G401 (cell line): Measurements from ENCODE around the gene CCDC184. TPM values are rescaled to one million over a fixed set of nuclear protein-coding genes. Genes with fewer than 3 reads are reported as not detected.

Source experiments
- DNase-seq: peaks from one replicate; pipeline ENCODE4 v3.0.0-alpha.2; 2015; ENCODE audit warnings: low spot score
- in situ Hi-C: cut with HindIII; loops from 2 replicates; pipeline ENCODE4 v1.10.0; 2016; ENCODE audit warnings: low sequenced_read_pairs, mixed read lengths
- total RNA-seq: library from RNA; depleted of rRNA; stranded (reverse); fragments of >200 nt; shearing (Covaris generic); gene quantifications from 2 replicates; pipeline ENCODE4 v1.2.3, GENCODE V29; 2014

Gene CCDC184
- total RNA-seq, 1 experiment from 2014 or later: 0.03 TPM

- DNase-seq: no peak
- in situ Hi-C loops: no loop called here
Observed at GRCh38 chr12:48175613-48176416, 7.6 kb upstream of the CCDC184 start.

DNA sequence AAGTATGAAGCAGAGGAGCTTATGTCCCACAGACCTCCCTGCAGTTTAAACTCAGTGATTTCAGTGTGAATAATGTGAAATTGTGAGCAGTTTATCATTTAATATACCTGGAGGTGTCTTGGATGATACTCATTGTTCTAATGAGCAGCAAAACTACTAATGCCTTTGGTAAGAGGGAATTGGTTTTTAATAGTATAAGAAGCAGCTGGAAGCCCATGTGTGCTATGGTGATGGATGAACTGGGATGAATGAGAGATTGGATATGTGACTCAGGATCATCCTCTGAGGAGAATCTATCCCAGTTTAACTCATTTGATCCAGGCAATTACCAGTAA, 7.1 kb upstream of the CCDC184 start:
- no peak for DNase-seq
- in situ Hi-C loops: no loop called here

DNA sequence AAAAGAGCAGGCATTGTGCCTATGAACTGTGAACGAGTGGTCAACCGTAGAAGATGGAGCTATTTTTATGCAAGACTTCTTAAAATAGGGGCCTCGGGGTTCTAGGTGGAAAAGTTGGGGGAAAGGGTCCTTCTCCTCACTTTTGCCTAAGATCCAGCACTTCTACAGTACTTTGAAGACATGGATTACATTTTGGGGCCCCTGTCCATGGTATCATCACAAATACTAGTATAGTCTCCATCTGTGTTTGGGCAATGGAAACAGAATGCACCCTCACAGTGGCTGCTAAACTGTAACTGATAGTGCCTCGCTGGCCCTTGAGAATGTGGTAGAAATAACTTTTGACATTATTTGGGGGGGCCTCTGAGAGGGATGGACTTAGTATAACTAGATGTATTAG, 5.5 kb upstream of the CCDC184 start:
- no peak for DNase-seq
- in situ Hi-C loops: no loop called here

DNA sequence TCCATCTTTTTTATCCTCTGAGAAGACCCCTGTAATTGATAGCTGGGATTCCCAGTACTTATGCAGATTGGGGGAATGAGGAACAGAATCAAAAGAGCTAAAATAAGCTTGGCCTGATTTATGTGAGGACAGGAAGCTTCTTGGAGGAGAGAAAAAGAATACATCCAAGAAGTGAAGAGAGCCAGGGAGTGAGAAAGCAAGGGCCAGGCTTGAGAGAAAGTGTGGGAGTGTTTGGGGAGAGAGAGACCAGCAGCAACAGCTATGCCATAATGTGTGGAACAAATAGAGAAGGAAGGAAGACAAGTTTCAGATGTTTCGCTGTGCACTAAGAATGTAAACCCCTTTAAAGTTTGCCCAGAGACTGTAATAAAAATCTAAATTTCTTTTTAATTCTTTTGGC, 4.0 kb upstream of the CCDC184 start:
- in situ Hi-C loops: no loop called here
- DNase-seq: no peak

DNA sequence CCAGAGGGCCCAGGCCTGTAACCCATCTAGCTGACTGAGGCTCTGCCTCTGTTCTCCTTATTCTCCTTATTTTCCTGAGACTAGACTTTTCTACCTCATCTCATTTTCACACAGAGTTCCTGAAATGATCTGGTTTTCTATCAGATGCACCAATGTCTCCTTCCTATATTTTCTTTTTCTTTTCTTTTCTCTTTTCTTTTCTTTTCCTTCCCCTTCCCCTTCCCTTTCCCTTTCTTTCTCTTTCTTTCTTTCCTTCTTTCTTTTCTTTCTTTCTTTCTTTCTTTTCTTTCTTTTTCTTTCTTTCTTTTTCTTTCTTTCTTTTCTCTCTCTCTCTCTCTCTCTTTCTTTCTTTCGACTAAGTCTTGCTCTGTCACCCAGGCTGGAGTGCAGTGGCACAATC, 3.0 kb upstream of the CCDC184 start:
- DNase-seq: no peak
- in situ Hi-C loops: no loop called here

DNA sequence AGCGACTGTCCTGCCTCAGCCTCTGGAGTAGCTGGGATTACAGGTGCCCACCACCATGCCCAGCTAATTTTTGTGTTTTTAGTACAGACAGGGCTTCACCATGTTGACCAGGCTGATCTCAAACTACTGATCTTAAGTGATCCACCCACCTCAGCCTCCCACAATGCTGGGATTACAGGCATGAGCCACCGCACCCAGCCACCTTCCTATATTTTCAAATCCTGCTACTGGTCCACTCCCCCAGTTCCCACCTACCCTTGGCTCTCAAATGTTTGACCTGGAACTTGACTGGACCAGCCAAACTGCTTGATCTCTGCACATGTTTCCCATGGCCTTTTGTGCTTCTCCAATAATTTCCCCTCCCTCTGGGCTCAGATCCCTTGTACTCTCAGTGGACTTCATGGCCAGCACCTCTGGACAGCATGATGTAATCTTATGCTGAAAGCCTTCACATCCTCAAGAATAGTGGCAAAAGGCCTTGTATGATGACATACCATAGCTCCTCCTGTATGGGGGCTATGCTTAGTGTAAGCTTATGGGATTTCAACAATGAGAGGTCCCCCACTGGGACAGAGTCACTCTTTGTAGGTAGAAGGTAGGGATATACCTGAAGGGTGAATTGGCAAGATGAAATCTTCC, 2.5 kb upstream of the CCDC184 start:
- in situ Hi-C loops: no loop called here
- DNase-seq: no peak

DNA sequence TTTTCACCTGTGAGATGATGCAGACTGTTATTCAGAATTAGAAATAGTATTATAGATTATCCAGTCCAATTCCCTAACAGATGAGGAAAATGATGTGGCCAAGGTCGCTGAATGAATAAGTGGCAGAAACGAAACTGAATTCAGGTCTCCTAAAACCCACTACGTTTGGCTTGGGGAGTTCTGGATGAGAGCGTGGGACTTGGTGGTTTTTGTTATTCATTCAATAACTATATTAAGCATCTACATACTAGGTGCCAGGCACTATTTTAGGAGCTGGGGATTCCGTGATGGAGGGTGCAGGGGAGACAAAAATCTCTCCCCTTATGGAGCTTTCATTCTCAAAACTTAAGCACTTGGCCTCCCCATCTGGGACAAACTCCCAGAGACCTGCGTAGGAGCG, 813 bp upstream of the CCDC184 start:
- in situ Hi-C loops: no loop called here
- DNase-seq: no peak

GRCh38 chr12:48183876-48184548, 568 bp downstream of the CCDC184 start:
- DNase-seq: peak; percentile 27
- in situ Hi-C loops: no loop called here

- no peak for DNase-seq
- in situ Hi-C loops: no loop called here
Observed at GRCh38 chr12:48184549-48184922, 1.1 kb downstream of the CCDC184 start.

- in situ Hi-C loops: no loop called here
Observed at GRCh38 chr12:48185181-48185919, 1.9 kb downstream of the CCDC184 start.

DNA sequence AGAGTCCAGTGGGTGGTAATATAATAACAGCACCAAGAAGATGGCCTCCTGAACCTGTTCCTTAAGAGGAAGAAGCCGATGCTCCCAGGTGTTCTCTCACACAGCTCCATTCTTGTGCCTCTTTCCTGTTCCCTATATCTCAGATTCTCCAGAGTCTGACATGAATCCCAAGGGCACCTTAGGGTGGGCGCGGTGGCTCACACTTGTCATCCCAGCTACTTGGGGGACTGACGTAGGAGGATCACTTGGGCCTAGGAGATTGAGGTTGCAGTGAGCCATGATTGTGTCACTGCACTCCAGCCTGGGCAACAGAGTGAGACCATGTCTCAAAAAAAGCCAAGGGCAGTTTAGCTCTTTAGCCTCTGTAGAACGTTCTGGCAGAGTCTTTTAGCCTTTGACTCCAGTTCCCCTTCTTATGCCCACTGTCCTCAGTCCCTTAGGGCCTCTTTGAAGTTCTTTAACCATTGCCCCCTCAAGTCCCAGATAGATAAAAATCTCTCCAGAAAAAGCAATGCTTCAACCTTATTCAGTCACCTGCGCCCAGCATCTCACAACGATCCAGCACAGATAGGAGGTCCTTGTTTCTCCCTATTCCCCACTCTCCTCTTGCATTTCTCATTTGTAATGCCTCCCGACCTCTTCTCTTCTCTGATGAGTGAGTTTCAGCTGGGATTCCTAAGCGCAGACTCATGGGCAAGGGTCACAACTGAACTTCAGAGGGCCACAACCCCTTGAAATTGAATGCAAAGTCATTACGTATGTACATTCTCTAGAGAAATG, 4.7 kb downstream of the CCDC184 start:
- no peak for DNase-seq
- in situ Hi-C loops: no loop called here

More at GRCh38 chr12:48185181-48185919, 1.9 kb downstream of the CCDC184 start:
- peak; percentile 82 for DNase-seq

- in situ Hi-C loops: no loop called here
- peak; percentile 91 for DNase-seq
Observed at GRCh38 chr12:48189331-48190125, 6.1 kb downstream of the CCDC184 start.

GRCh38 chr12:48191096-48191495, 7.7 kb downstream of the CCDC184 start:
- DNase-seq: no peak
- in situ Hi-C loops: no loop called here

DNA sequence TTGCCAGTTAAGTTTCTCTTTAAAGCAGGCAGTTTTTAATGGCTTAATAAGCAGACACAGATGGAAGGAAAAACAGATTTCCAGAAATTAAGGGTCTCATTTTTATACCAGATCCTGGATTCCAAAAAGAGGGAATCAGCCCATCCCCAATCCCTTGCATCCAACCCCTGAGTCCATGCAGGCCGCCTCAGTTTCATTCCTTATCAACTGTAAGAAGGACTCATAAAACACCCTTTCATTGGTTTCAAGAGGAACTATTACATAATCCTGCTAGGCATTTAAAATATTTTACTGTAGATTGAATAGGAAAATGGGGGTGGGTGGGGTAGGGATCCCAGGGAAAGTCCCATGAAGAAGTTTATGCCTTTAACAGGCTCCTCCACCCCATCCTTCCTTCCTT, 9.4 kb downstream of the CCDC184 start:
- no peak for DNase-seq
- in situ Hi-C loops: no loop called here

- in situ Hi-C loops: no loop called here
- no peak for DNase-seq
Observed at GRCh38 chr12:48193623-48194022, 10.2 kb downstream of the CCDC184 start.

DNA sequence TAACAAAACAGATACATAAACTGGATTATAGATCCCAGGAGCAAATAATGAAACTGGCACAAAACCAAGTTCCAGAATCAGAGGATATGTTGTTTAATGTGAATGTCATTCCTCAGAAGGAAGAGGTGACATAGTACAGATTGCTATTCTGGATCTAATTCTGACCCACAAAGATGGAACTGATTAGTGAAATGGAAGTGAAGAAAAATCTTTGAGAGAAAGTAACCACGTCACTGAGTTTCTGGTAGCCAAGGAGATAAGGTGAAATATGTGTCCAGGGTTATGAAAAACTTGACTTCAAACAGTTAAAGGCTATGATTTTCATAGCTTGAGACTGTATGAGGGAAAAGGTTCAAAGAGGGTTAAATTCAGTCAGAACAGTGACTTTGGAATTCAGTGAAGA, 11.4 kb downstream of the CCDC184 start:
- in situ Hi-C loops: no loop called here
- no peak for DNase-seq

GRCh38 chr12:48197549-48197970, 14.1 kb downstream of the CCDC184 start:
- in situ Hi-C loops: no loop called here
- DNase-seq: peak; percentile 86

DNA sequence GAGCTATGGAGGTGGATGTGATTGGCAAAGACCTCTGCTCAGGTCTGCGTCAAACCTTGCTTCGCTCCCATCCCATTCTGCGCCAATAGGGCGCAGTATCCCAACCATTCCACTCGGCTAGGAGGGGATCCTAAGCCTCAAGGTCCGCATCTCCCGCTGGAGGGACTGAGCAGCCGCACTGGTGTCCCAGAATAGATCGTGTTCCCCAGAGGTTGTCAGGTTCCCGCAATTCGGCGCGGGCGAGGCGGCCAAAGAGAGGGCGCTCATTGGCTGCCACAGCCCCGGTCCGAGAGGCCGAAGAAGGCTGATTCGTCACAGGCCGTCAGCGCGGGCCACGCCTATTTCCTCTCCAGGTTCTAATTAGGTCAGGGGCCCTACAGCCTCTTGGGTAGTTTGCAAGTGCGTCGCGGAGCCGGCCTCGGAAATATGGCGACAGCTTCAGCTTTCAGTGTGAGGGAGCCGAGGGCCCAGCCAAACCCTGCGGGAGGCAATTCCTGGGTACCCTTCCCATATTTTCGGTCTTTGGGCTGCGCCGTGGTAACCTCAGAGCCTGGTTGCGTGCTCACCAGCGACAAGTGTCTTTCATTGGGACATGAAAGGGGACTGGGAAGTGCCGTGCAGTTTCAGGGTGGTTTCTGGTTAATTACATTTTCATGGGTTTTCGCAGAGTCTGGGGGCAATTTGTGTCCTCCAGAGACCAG, 14.7 kb downstream of the CCDC184 start:
- peak; percentile 100 for DNase-seq
- in situ Hi-C loops: no loop called here
